CD8-positive, alpha-beta memory T cell (primary cell): ENCODE results near the gene DUXB. TPM values are rescaled to one million over a fixed set of nuclear protein-coding genes. Genes with fewer than 3 reads are reported as not detected.
A peak's percentile ranks its signal among the peaks of the same experiment; 100 is the strongest.

Source experiments
- CTCF ChIA-PET: fragments of 350-600 bp; sonication (Branson Sonifier 250); formaldehyde crosslinking; loops from one replicate; lab custom pipeline; 2021; ENCODE audit warnings: antibody characterized with exemption; lab: Charles Lee
- POLR2A ChIA-PET: fragments of 350-600 bp; sonication (Branson Sonifier 250); formaldehyde crosslinking; loops from one replicate; lab custom pipeline; 2021; ENCODE audit warnings: antibody characterized with exemption; lab: Charles Lee
- DNase-seq, 5 donors: peaks; one replicate each; pipeline versions ENCODE4 v3.0.0 to v3.0.0-alpha.2; 2020 to 2022; ENCODE audit warnings: mixed read lengths in 1 of 5
- H3K27ac ChIP-seq: one replicate; pipeline ENCODE4 v1.7.0; 2013; ENCODE audit warnings: low read depth, mild to moderate bottlenecking, low read length, moderate library complexity
- H3K27me3 ChIP-seq: 2 replicates; pipeline ENCODE4 v1.7.0; 2013; ENCODE audit warnings: low read length, mild to moderate bottlenecking; ENCODE audit not compliant: insufficient read depth, poor library complexity, severe bottlenecking
- H3K36me3 ChIP-seq: 2 replicates; pipeline ENCODE4 v1.7.0; 2013; ENCODE audit warnings: mild to moderate bottlenecking, low read length, moderate library complexity; ENCODE audit not compliant: insufficient read depth
- H3K4me1 ChIP-seq: 2 replicates; pipeline ENCODE4 v1.7.0; 2013; ENCODE audit warnings: mild to moderate bottlenecking, low read length, moderate library complexity; ENCODE audit not compliant: insufficient read depth
- H3K4me3 ChIP-seq: 2 replicates; pipeline ENCODE4 v1.7.0; 2013; ENCODE audit warnings: mild to moderate bottlenecking, low read length
- H3K9me3 ChIP-seq: 2 replicates; pipeline ENCODE4 v1.7.0; 2013; ENCODE audit warnings: mild to moderate bottlenecking, low read length
- H3K27ac Mint-ChIP-seq, 8 donors: one replicate each; pipeline ENCODE4 v1.8.0; 2020 to 2021; ENCODE audit warnings: mixed read lengths in 8 of 8, mild to moderate bottlenecking in 6 of 8, inconsistent platforms in 3 of 8, moderate library complexity in 3 of 8
- H3K27me3 Mint-ChIP-seq, 2 donors: one replicate each; pipeline ENCODE4 v1.8.0; 2020 to 2021; ENCODE audit warnings: mixed read lengths in 2 of 2, mild to moderate bottlenecking in 1 of 2, moderate library complexity in 1 of 2
- H3K36me3 Mint-ChIP-seq, 3 donors: one replicate each; pipeline ENCODE4 v1.8.0; 2020 to 2021; ENCODE audit warnings: mixed read lengths in 3 of 3, inconsistent platforms in 1 of 3, mild to moderate bottlenecking in 1 of 3
- H3K4me1 Mint-ChIP-seq, 3 donors: one replicate each; pipeline ENCODE4 v1.8.0; 2020 to 2021; ENCODE audit warnings: mixed read lengths in 3 of 3, inconsistent platforms in 1 of 3, mild to moderate bottlenecking in 1 of 3
- H3K4me3 Mint-ChIP-seq, 7 donors: one replicate each; pipeline ENCODE4 v1.8.0; 2020 to 2021; ENCODE audit warnings: mixed read lengths in 7 of 7, mild to moderate bottlenecking in 6 of 7, moderate library complexity in 4 of 7, inconsistent platforms in 2 of 7
- H3K9me3 Mint-ChIP-seq, 5 donors: one replicate each; pipeline ENCODE4 v1.8.0; 2020 to 2022; ENCODE audit warnings: mixed read lengths in 5 of 5, mild to moderate bottlenecking in 3 of 5, moderate library complexity in 2 of 5, inconsistent platforms in 1 of 5
- polyA plus RNA-seq: library from polyadenylated mRNA; unstranded; fragments of 300-500 nt; fragmentation: Illumina TruSeq; gene quantifications from one replicate; pipeline ENCODE4 v1.2.3, GENCODE V29; 2021
- total RNA-seq, 2 experiments: library from RNA; stranded (reverse); gene quantifications; one replicate each; pipeline ENCODE4 v1.2.3, GENCODE V29; 2021

The DUXB gene
- total and polyA plus RNA-seq, 3 experiments from 2014 or later: not detected

- Histone ChIP-seq H3K27me3 (no peaks in the 10 kb centered on the region), H3K36me3 (peaks cover 28% of the 10 kb centered on the region), H3K9me3 (no peaks in the 10 kb centered on the region), H3K4me1 (no peaks in the 10 kb centered on the region), H3K27ac (no peak overlapping the region), H3K4me3 (no peak overlapping the region)
- DNase-seq: no peak
- Mint-ChIP-seq H3K9me3 (no peaks in the 10 kb centered on the region), H3K27ac (peak overlapping the region in 2 of 8 donors; percentile 32 to 47), H3K4me1 (peaks cover 14 to 42% (median 41%) of the 10 kb centered on the region in 3 donors), H3K27me3 (no peaks in the 10 kb centered on the region), H3K4me3 (no peak overlapping the region), H3K36me3 (peaks cover 0 to 58% (median 14%) of the 10 kb centered on the region in 3 donors)
- ChIA-PET CTCF (interaction anchor here (1.1 kb wide), 1 partner anchor 16 kb away, joined by 3 read pairs; the partner anchor contains the start of gene CPHXL2), POLR2A (no interaction called here)
Measured at GRCh38 chr16:75660321-75660720, 40.9 kb downstream of the DUXB start.

DNA sequence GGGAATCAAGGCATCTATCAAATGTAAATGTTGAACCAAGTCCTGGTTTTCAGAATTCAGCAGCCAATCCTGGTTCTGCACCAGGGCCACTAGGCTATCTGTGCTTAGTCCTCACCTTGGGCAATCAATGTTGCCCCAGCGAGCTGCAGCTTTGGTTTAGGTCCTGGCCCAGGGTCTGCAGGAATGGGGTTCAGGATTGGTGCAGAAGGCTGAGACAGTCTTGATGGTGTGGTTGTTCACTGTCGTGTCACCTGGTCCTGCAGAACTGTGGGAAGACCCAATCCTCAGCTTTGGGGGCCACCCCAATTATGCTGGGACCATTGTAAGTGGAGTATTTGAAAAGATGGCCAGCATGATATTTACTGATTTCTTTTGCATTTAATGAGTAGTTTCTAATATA lies 43.1 kb downstream of the DUXB start:
- no peak overlapping the region for H3K4me3 ChIP-seq
- Mint-ChIP-seq H3K9me3 (no peaks in the 10 kb centered on the region), H3K4me1 (peaks cover 27 to 58% (median 58%) of the 10 kb centered on the region in 3 donors), H3K36me3 (peaks cover 0 to 72% (median 21%) of the 10 kb centered on the region in 3 donors), H3K4me3 (no peak overlapping the region), H3K27ac (peak overlapping the region in 2 of 8 donors; percentile 50 to 59), H3K27me3 (no peaks in the 10 kb centered on the region)
- H3K9me3 ChIP-seq: no peaks in the 10 kb centered on the region
- peaks cover 39% of the 10 kb centered on the region for H3K36me3 ChIP-seq
- no peaks in the 10 kb centered on the region for H3K27me3 ChIP-seq
- DNase-seq: no peak
- H3K27ac ChIP-seq: no peak overlapping the region
- POLR2A ChIA-PET: no interaction called here
- peaks cover 13% of the 10 kb centered on the region for H3K4me1 ChIP-seq
- CTCF ChIA-PET: no interaction called here

GRCh38 chr16:75653922-75654321 lies 47.3 kb downstream of the DUXB start:
- Mint-ChIP-seq H3K9me3 (no peaks in the 10 kb centered on the region), H3K4me1 (peaks cover 56 to 84% (median 81%) of the 10 kb centered on the region in 3 donors), H3K27ac (peak overlapping the region; percentile 74 to 97 (median 83)), H3K36me3 (peaks cover 0 to 72% (median 28%) of the 10 kb centered on the region in 3 donors), H3K27me3 (no peaks in the 10 kb centered on the region), H3K4me3 (peak overlapping the region in 5 of 7 donors; percentile 43 to 99 (median 65))
- Histone ChIP-seq H3K9me3 (no peaks in the 10 kb centered on the region), H3K36me3 (peaks cover 39% of the 10 kb centered on the region), H3K4me3 (no peak overlapping the region), H3K4me1 (peaks cover 38% of the 10 kb centered on the region), H3K27me3 (no peaks in the 10 kb centered on the region), H3K27ac (no peak overlapping the region)
- ChIA-PET POLR2A (no interaction called here), CTCF (no interaction called here)
- DNase-seq: no peak

DNA sequence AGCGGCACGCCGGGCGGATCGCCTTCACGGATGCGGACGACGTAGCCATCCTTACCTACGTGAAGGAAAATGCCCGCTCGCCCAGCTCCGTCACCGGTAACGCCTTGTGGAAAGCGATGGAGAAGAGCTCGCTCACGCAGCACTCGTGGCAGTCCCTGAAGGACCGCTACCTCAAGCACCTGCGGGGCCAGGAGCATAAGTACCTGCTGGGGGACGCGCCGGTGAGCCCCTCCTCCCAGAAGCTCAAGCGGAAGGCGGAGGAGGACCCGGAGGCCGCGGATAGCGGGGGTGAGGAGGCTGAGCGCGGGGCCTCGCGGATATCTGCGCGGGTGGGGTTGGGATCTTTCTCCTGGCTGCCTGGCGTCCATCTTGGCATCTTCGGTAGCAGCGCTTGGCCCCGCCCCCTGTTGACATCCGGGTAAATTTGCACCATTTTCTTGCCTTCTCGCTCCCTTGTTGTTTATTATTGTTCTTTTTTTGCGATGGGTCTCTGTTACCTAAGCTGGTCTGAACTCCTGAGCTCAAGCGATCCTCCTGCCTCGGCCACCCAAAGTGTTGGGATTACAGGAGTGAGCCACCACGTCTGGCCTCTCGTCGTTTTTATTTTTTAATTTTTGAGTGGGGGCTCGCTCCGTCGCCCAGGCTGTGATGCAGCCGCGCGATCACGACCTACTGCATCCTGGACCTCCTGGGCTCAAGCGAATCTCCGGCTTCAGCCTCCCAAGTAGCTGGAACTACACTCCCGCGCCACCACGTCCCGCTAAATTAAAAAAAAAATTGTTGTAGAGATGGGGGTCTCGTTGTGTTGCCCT lies 52.8 kb downstream of the DUXB start:
- Mint-ChIP-seq H3K27ac (peak overlapping the region; percentile 95 to 100 (median 98)), H3K36me3 (peaks cover 4 to 60% (median 11%) of the 10 kb centered on the region in 3 donors), H3K4me1 (peaks cover 65 to 75% (median 73%) of the 10 kb centered on the region in 3 donors), H3K9me3 (no peaks in the 10 kb centered on the region), H3K4me3 (peak overlapping the region; percentile 95 to 100 (median 99)), H3K27me3 (peaks cover 0 to 2% of the 10 kb centered on the region in 2 donors)
- DNase-seq: peak; percentile 79 to 90 (median 82)
- Histone ChIP-seq H3K27ac (peak overlapping the region; percentile 97), H3K4me3 (peak overlapping the region; percentile 81), H3K9me3 (no peaks in the 10 kb centered on the region), H3K4me1 (peaks cover 61% of the 10 kb centered on the region), H3K27me3 (no peaks in the 10 kb centered on the region), H3K36me3 (peaks cover 17% of the 10 kb centered on the region)
- ChIA-PET POLR2A (interaction anchor here (0.9 to 5.0 kb wide), 14 partner anchors 21 to 1542 kb away, joined by 3 to 148 read pairs (median 10); partner anchors contain the start of genes ADAT1, CFDP1, GABARAPL2 and TMEM170A), CTCF (interaction anchor here (0.9 to 5.5 kb wide), 18 partner anchors 13 to 215 kb away, joined by 3 to 46 read pairs (median 6); partner anchors contain the start of genes ADAT1, CFDP1, GABARAPL2 and TMEM170A)

DNA sequence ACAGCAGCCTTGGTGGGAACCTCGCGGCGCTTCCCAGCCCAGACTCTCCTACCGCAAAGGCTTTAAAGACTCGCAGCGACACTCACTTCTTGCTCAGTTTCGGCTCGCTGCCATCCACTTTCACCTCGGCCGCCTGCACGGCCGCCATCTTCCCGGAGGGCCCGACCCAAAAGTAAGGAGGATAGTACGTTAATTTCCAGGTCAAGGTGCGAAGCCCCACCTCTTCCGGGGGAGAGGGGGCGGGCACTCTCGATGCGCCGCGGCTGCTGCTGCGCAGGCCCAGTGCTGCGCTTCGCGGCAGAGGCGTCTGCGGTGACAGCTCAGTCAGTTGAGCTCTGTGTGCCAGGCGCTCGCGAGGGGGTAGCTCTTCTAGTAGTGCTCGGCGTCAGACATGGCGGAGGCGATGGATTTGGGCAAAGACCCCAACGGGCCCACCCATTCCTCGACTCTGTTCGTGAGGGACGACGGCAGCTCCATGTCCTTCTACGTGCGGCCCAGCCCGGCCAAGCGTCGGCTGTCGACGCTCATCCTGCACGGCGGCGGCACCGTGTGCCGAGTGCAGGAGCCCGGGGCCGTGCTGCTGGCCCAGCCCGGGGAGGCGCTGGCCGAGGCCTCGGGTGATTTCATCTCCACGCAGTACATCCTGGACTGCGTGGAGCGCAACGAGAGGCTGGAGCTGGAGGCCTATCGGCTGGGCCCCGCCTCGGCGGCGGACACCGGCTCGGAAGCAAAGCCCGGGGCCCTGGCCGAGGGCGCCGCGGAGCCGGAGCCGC lies 53.6 kb downstream of the DUXB start, which contains the start of the genes KARS1 and TERF2IP:
Gene KARS1, minus strand, starts transcription at position 174 of the 773 bp plus-strand sequence. Its CDS starts 26 bp downstream, at position 148.
Gene TERF2IP, plus strand, starts transcription at position 282 of the 773 bp plus-strand sequence. Its CDS starts 110 bp downstream, at position 392.
- peaks cover 4 to 62% (median 15%) of the 10 kb centered on the region in 3 donors for H3K36me3 Mint-ChIP-seq
- ChIA-PET POLR2A (interaction anchor here (0.7 to 5.0 kb wide), 16 partner anchors 20 to 1543 kb away, joined by 3 to 148 read pairs (median 7); partner anchors contain the start of genes ADAT1, CFDP1, GABARAPL2 and TMEM170A), CTCF (interaction anchor here (1.0 to 5.5 kb wide), 15 partner anchors 15 to 214 kb away, joined by 3 to 46 read pairs (median 9); partner anchors contain the start of genes ADAT1, CFDP1, GABARAPL2 and TMEM170A)
- peak; percentile 92 to 97 (median 95) for DNase-seq
- Histone ChIP-seq H3K27ac (peak within 1 kb of the TSS; percentile 97), H3K4me1 (peaks cover 53% of the 10 kb centered on the region), H3K27me3 (no peaks in the 10 kb centered on the region), H3K9me3 (no peaks in the 10 kb centered on the region), H3K36me3 (peaks cover 14% of the 10 kb centered on the region), H3K4me3 (peak within 1 kb of the TSS; percentile 81)
- peak within 1 kb of the TSS; percentile 97 to 100 (median 99) for H3K27ac Mint-ChIP-seq
- H3K27me3 Mint-ChIP-seq: peaks cover 0 to 2% of the 10 kb centered on the region in 2 donors
- peak within 1 kb of the TSS; percentile 95 to 100 (median 99) for H3K4me3 Mint-ChIP-seq
- peaks cover 61 to 73% (median 69%) of the 10 kb centered on the region in 3 donors for H3K4me1 Mint-ChIP-seq
- no peaks in the 10 kb centered on the region for H3K9me3 Mint-ChIP-seq

DNA sequence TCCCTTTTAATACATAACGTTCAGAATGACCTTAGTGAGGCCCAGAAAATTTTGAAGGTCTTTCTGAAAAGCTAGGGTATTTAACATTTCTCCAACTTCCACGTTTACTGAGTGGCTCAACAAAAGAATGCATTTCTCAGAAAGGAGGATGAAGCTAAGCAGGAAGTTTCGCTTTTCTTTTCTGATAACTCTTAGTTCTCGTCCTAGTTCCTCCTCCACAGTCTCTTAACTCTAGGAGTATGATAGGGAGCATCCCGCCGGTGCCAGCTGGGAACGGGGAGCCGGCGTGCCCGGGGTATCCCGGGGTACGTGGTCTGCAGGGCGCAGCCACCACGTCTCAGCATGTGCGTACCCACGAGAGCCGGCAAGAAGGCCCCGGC lies 54.2 kb downstream of the DUXB start:
- H3K27me3 ChIP-seq: no peaks in the 10 kb centered on the region
- peak overlapping the region; percentile 81 for H3K4me3 ChIP-seq
- H3K36me3 Mint-ChIP-seq: peaks cover 4 to 64% (median 15%) of the 10 kb centered on the region in 3 donors
- peaks cover 14% of the 10 kb centered on the region for H3K36me3 ChIP-seq
- peaks cover 50% of the 10 kb centered on the region for H3K4me1 ChIP-seq
- peak overlapping the region; percentile 97 for H3K27ac ChIP-seq
- H3K4me1 Mint-ChIP-seq: peaks cover 61 to 73% (median 69%) of the 10 kb centered on the region in 3 donors
- H3K9me3 Mint-ChIP-seq: no peaks in the 10 kb centered on the region
- H3K27me3 Mint-ChIP-seq: peaks cover 0 to 2% of the 10 kb centered on the region in 2 donors
- H3K9me3 ChIP-seq: no peaks in the 10 kb centered on the region
- POLR2A ChIA-PET: interaction anchor here (0.7 to 5.0 kb wide), 14 partner anchors 19 to 980 kb away, joined by 3 to 148 read pairs (median 10); partner anchors contain the start of genes ADAT1, CFDP1, GABARAPL2 and TMEM170A
- peak overlapping the region; percentile 95 to 100 (median 99) for H3K4me3 Mint-ChIP-seq
- CTCF ChIA-PET: interaction anchor here (1.0 to 5.5 kb wide), 12 partner anchors 15 to 213 kb away, joined by 3 to 46 read pairs (median 10); partner anchors contain the start of genes ADAT1, CFDP1, GABARAPL2 and TMEM170A
- peak overlapping the region; percentile 97 to 100 (median 98) for H3K27ac Mint-ChIP-seq
- no peak for DNase-seq
